GM18870 (cell line): Measurements from ENCODE around the gene SELENOW.
"Not testable (repeated sequence)": the region's sequence is repeated elsewhere in the genome, so short reads cannot be mapped to it uniquely, and the experiment has no call there.

ENCODE experiments used
- ATAC-seq: cut with Tn5 transposase; IDR thresholded peaks from one replicate; pipeline ENCODE4 v1.9.1; 2021; ENCODE audit warnings: moderate library complexity; ENCODE audit not compliant: unreplicated experiment

SELENOW gene

GRCh38 chr19:47756627-47756929 lies 21.9 kb upstream of the SELENOW start:
- no peak for ATAC-seq

- ATAC-seq: no peak
Observed at GRCh38 chr19:47756953-47757608, 21.4 kb upstream of the SELENOW start.

GRCh38 chr19:47757617-47758442 lies 20.7 kb upstream of the SELENOW start:
- ATAC-seq: no peak

- no peak for ATAC-seq
Observed at GRCh38 chr19:47758443-47758804, 20.1 kb upstream of the SELENOW start.

- ATAC-seq: no peak
Observed at GRCh38 chr19:47760632-47760999, 17.9 kb upstream of the SELENOW start.

GRCh38 chr19:47761566-47761965 lies 16.9 kb upstream of the SELENOW start:
- ATAC-seq: no peak

- no peak for ATAC-seq
Observed at GRCh38 chr19:47762151-47762550, 16.4 kb upstream of the SELENOW start.

- no peak for ATAC-seq
Observed at GRCh38 chr19:47762615-47763308, 15.7 kb upstream of the SELENOW start.

GRCh38 chr19:47764705-47765104 lies 13.8 kb upstream of the SELENOW start:
- not testable (repeated sequence) for ATAC-seq

GRCh38 chr19:47765523-47766358 lies 12.8 kb upstream of the SELENOW start:
- ATAC-seq: no peak

- ATAC-seq: no peak
Observed at GRCh38 chr19:47766359-47766620, 12.2 kb upstream of the SELENOW start.

GRCh38 chr19:47766670-47767069 lies 11.8 kb upstream of the SELENOW start:
- ATAC-seq: no peak

GRCh38 chr19:47767349-47767748 lies 11.2 kb upstream of the SELENOW start:
- ATAC-seq: no peak

- ATAC-seq: no peak
Observed at GRCh38 chr19:47768604-47769003, 9.9 kb upstream of the SELENOW start.

GRCh38 chr19:47769534-47769933 lies 9.0 kb upstream of the SELENOW start:
- no peak for ATAC-seq

- ATAC-seq: not testable (repeated sequence)
Observed at GRCh38 chr19:47771291-47771690, 7.2 kb upstream of the SELENOW start.

- no peak for ATAC-seq
Observed at GRCh38 chr19:47776568-47776967, 1.9 kb upstream of the SELENOW start.

GRCh38 chr19:47777245-47778048 lies 1.1 kb upstream of the SELENOW start:
- not testable (repeated sequence) for ATAC-seq

GRCh38 chr19:47778954-47779351 lies 450 bp downstream of the SELENOW start:
- ATAC-seq: no peak

- no peak for ATAC-seq
Observed at GRCh38 chr19:47779524-47780214, 1.2 kb downstream of the SELENOW start.
